T-helper 17 cell (primary cell): ENCODE results near the gene TBC1D8. TPM values are rescaled to one million over a fixed set of nuclear protein-coding genes. Genes with fewer than 3 reads are reported as not detected.
"Not testable (repeated sequence)": the region's sequence is repeated elsewhere in the genome, so short reads cannot be mapped to it uniquely, and the experiment has no call there.

ENCODE experiments used
- ATAC-seq: fragments of 150-1000 bp; cut with Tn5 transposase; 2 replicates; pipeline ENCODE4 v1.10.0; 2021; ENCODE audit warnings: mild to moderate bottlenecking, moderate library complexity
- DNase-seq, 3 donors: peaks; one replicate each; pipeline versions ENCODE4 v3.0.0 to v3.0.0-alpha.2; 2020 to 2021
- H3K9me3 ChIP-seq: one replicate; pipeline ENCODE4 v1.7.0; 2013; ENCODE audit warnings: low read length, mild to moderate bottlenecking; ENCODE audit not compliant: control insufficient read depth, poor library complexity, severe bottlenecking
- H3K27ac Mint-ChIP-seq: one replicate; pipeline ENCODE4 v1.8.0; 2022; ENCODE audit warnings: mild to moderate bottlenecking, moderate library complexity, mixed read lengths
- H3K27me3 Mint-ChIP-seq: one replicate; pipeline ENCODE4 v1.8.0; 2022; ENCODE audit warnings: mixed read lengths
- H3K36me3 Mint-ChIP-seq: one replicate; pipeline ENCODE4 v1.8.0; 2022; ENCODE audit warnings: low read depth, mixed read lengths
- H3K4me1 Mint-ChIP-seq: one replicate; pipeline ENCODE4 v1.8.0; 2022; ENCODE audit warnings: mild to moderate bottlenecking, mixed read lengths
- H3K4me3 Mint-ChIP-seq: one replicate; pipeline ENCODE4 v1.8.0; 2022; ENCODE audit warnings: mild to moderate bottlenecking, moderate library complexity, mixed read lengths
- total RNA-seq, 4 donors: library from RNA in 2 of 4; stranded (reverse) in 2 of 4; gene quantifications; one replicate each; pipeline ENCODE4 v1.2.3 and lab custom pipeline; 2022 to 2026

TBC1D8 gene
- total RNA-seq, 2 donors from 2014 or later, result 0.39 to 1.9 TPM

- ATAC-seq (no peak), DNase-seq (no peak)
- H3K36me3 Mint-ChIP-seq, result peaks cover 3% of the 10 kb centered on the region
- no peak overlapping the region for H3K27ac Mint-ChIP-seq
- H3K4me3 Mint-ChIP-seq, result no peak overlapping the region
- H3K27me3 Mint-ChIP-seq, result peaks cover 18% of the 10 kb centered on the region
- no peaks in the 10 kb centered on the region for H3K4me1 Mint-ChIP-seq
- no peaks in the 10 kb centered on the region for H3K9me3 ChIP-seq
Measured at GRCh38 chr2:101081375-101081907, 69.7 kb downstream of the TBC1D8 start.

- H3K27me3 Mint-ChIP-seq, result peaks cover 18% of the 10 kb centered on the region
- DNase-seq, result no peak
Measured at GRCh38 chr2:101080211-101081068, 70.7 kb downstream of the TBC1D8 start.

GRCh38 chr2:101076581-101076980, 74.6 kb downstream of the TBC1D8 start:
- Mint-ChIP-seq H3K4me1 (no peaks in the 10 kb centered on the region), H3K36me3 (peaks cover 3% of the 10 kb centered on the region), H3K27me3 (peaks cover 7% of the 10 kb centered on the region), H3K27ac (no peak overlapping the region), H3K4me3 (no peak overlapping the region)
- ATAC-seq, result no peak
- DNase-seq, result no peak
- H3K9me3 ChIP-seq, result no peaks in the 10 kb centered on the region

More at GRCh38 chr2:101080211-101081068, 70.7 kb downstream of the TBC1D8 start:
- no peak overlapping the region for H3K27ac Mint-ChIP-seq
- H3K4me1 Mint-ChIP-seq, result no peaks in the 10 kb centered on the region
- no peak for ATAC-seq
- H3K9me3 ChIP-seq, result no peaks in the 10 kb centered on the region
- peaks cover 3% of the 10 kb centered on the region for H3K36me3 Mint-ChIP-seq
- no peak overlapping the region for H3K4me3 Mint-ChIP-seq

- H3K36me3 Mint-ChIP-seq, result no peaks in the 10 kb centered on the region
Measured at GRCh38 chr2:101064868-101065549, 86.2 kb downstream of the TBC1D8 start.

GRCh38 chr2:101064505-101064867, 86.7 kb downstream of the TBC1D8 start:
- ATAC-seq, result no peak
- H3K27ac Mint-ChIP-seq, result no peak overlapping the region
- H3K36me3 Mint-ChIP-seq, result no peaks in the 10 kb centered on the region
- no peaks in the 10 kb centered on the region for H3K9me3 ChIP-seq
- no peak for DNase-seq
- H3K4me3 Mint-ChIP-seq, result no peak overlapping the region
- H3K4me1 Mint-ChIP-seq, result peaks cover 4% of the 10 kb centered on the region
- H3K27me3 Mint-ChIP-seq, result peaks cover 9% of the 10 kb centered on the region

More at GRCh38 chr2:101064868-101065549, 86.2 kb downstream of the TBC1D8 start:
- H3K4me1 Mint-ChIP-seq, result peaks cover 4% of the 10 kb centered on the region
- ATAC-seq (no peak), DNase-seq (no peak)
- H3K27ac Mint-ChIP-seq, result no peak overlapping the region
- no peak overlapping the region for H3K4me3 Mint-ChIP-seq
- H3K9me3 ChIP-seq, result no peaks in the 10 kb centered on the region
- H3K27me3 Mint-ChIP-seq, result peaks cover 9% of the 10 kb centered on the region

- DNase-seq (no peak), ATAC-seq (no peak)
- Mint-ChIP-seq H3K4me1 (peaks cover 4% of the 10 kb centered on the region), H3K27ac (no peak overlapping the region), H3K36me3 (no peaks in the 10 kb centered on the region), H3K4me3 (no peak overlapping the region), H3K27me3 (peaks cover 9% of the 10 kb centered on the region)
- no peaks in the 10 kb centered on the region for H3K9me3 ChIP-seq
Measured at GRCh38 chr2:101064125-101064502, 87.1 kb downstream of the TBC1D8 start.

- no peaks in the 10 kb centered on the region for H3K9me3 ChIP-seq
- Mint-ChIP-seq H3K36me3 (no peaks in the 10 kb centered on the region), H3K4me3 (no peak overlapping the region), H3K27me3 (peaks cover 9% of the 10 kb centered on the region), H3K4me1 (peaks cover 4% of the 10 kb centered on the region), H3K27ac (no peak overlapping the region)
- ATAC-seq (no peak), DNase-seq (no peak)
Measured at GRCh38 chr2:101063352-101064124, 87.6 kb downstream of the TBC1D8 start.

GRCh38 chr2:101058386-101058785, 92.8 kb downstream of the TBC1D8 start:
- ATAC-seq (no peak), DNase-seq (no peak)
- H3K27ac Mint-ChIP-seq, result no peak overlapping the region
- H3K4me3 Mint-ChIP-seq, result no peak overlapping the region
- H3K27me3 Mint-ChIP-seq, result peaks cover 9% of the 10 kb centered on the region
- H3K36me3 Mint-ChIP-seq, result no peaks in the 10 kb centered on the region
- peaks cover 2% of the 10 kb centered on the region for H3K4me1 Mint-ChIP-seq
- no peaks in the 10 kb centered on the region for H3K9me3 ChIP-seq

- peaks cover 16% of the 10 kb centered on the region for H3K27me3 Mint-ChIP-seq
- DNase-seq, result no peak
- H3K27ac Mint-ChIP-seq, result no peak overlapping the region
- no peak overlapping the region for H3K4me3 Mint-ChIP-seq
- H3K36me3 Mint-ChIP-seq, result no peaks in the 10 kb centered on the region
- peaks cover 2% of the 10 kb centered on the region for H3K4me1 Mint-ChIP-seq
- H3K9me3 ChIP-seq, result no peaks in the 10 kb centered on the region
- no peak for ATAC-seq
Measured at GRCh38 chr2:101057051-101057933, 93.9 kb downstream of the TBC1D8 start.

GRCh38 chr2:101053117-101053516, 98.1 kb downstream of the TBC1D8 start:
- DNase-seq (no peak), ATAC-seq (no peak)
- no peaks in the 10 kb centered on the region for H3K9me3 ChIP-seq
- no peaks in the 10 kb centered on the region for H3K4me1 Mint-ChIP-seq
- H3K4me3 Mint-ChIP-seq, result no peak overlapping the region
- H3K36me3 Mint-ChIP-seq, result no peaks in the 10 kb centered on the region
- H3K27me3 Mint-ChIP-seq, result peaks cover 6% of the 10 kb centered on the region
- H3K27ac Mint-ChIP-seq, result no peak overlapping the region

GRCh38 chr2:101052147-101052546, 99.0 kb downstream of the TBC1D8 start:
- H3K4me1 Mint-ChIP-seq, result no peaks in the 10 kb centered on the region
- ATAC-seq, result no peak
- H3K9me3 ChIP-seq, result no peaks in the 10 kb centered on the region
- H3K36me3 Mint-ChIP-seq, result no peaks in the 10 kb centered on the region
- peaks cover 6% of the 10 kb centered on the region for H3K27me3 Mint-ChIP-seq
- no peak for DNase-seq
- no peak overlapping the region for H3K4me3 Mint-ChIP-seq
- no peak overlapping the region for H3K27ac Mint-ChIP-seq

- H3K4me1 Mint-ChIP-seq, ATAC-seq, H3K36me3 Mint-ChIP-seq, H3K27ac Mint-ChIP-seq, H3K27me3 Mint-ChIP-seq, DNase-seq, H3K9me3 ChIP-seq, H3K4me3 Mint-ChIP-seq: not testable (repeated sequence)
Measured at GRCh38 chr2:101050886-101051285, 100.3 kb downstream of the TBC1D8 start.
